Activated T-cell treated with anti-CD3 and anti-CD28 coated beads, Interleukin-2, amount 50 U/mL, for 24 hours (primary cell): Measurements from ENCODE around the gene REM2.

ENCODE experiments used
- DNase-seq: peaks from one replicate; pipeline ENCODE4 v3.0.0-alpha.2; 2020
- H3K27ac Mint-ChIP-seq: 2 replicates; pipeline ENCODE4 v1.8.0; 2020; ENCODE audit warnings: mild to moderate bottlenecking, mixed read lengths
- H3K27me3 Mint-ChIP-seq: 2 replicates; pipeline ENCODE4 v1.8.0; 2020; ENCODE audit warnings: mixed read lengths
- H3K36me3 Mint-ChIP-seq: 2 replicates; pipeline ENCODE4 v1.8.0; 2020; ENCODE audit warnings: low read depth, mixed read lengths
- H3K4me1 Mint-ChIP-seq: 2 replicates; pipeline ENCODE4 v1.8.0; 2020; ENCODE audit warnings: low read depth, mixed read lengths
- H3K4me3 Mint-ChIP-seq: 2 replicates; pipeline ENCODE4 v1.8.0; 2020; ENCODE audit warnings: mild to moderate bottlenecking, moderate library complexity, mixed read lengths
- H3K9me3 Mint-ChIP-seq: 2 replicates; pipeline ENCODE4 v1.8.0; 2020; ENCODE audit warnings: mixed read lengths

REM2 gene, protein sequence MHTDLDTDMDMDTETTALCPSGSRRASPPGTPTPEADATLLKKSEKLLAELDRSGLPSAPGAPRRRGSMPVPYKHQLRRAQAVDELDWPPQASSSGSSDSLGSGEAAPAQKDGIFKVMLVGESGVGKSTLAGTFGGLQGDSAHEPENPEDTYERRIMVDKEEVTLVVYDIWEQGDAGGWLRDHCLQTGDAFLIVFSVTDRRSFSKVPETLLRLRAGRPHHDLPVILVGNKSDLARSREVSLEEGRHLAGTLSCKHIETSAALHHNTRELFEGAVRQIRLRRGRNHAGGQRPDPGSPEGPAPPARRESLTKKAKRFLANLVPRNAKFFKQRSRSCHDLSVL

GRCh38 chr14:22883173-22883976 is at the start of gene REM2:
Gene REM2, plus strand, starts transcription at chr14:22883222. Its CDS starts 66 bp downstream, at chr14:22883288.
- peaks cover 42% of the 10 kb centered on the region for H3K4me1 Mint-ChIP-seq
- H3K4me3 Mint-ChIP-seq: no peak within 1 kb of the TSS
- DNase-seq: no peak
- peak within 1 kb of the TSS; percentile 1 for H3K27ac Mint-ChIP-seq
- H3K27me3 Mint-ChIP-seq: no peaks in the 10 kb centered on the region
- H3K9me3 Mint-ChIP-seq: no peaks in the 10 kb centered on the region
- H3K36me3 Mint-ChIP-seq: peaks cover 12% of the 10 kb centered on the region

DNA sequence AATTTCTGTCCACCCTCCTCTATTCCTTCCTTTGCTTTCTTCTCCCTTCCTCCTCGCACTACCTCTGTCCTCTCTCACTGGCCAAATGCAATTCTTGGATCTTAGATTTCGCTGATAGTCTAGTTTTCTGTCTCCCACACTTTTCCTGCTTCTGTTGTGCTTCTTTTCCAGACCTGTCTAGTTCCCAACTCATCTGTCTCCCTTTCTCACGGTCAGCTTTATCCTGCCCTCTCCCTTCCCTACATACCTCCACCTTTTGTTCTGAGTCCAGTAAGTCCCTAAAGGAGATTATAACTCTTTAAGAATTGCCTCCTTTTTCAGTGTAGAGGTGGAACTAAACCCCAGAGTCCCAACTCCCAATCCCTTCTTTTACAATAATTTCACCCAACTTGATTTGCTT is 47.5 kb upstream of the REM2 start:
- Mint-ChIP-seq H3K9me3 (no peaks in the 10 kb centered on the region), H3K4me1 (peaks cover 25% of the 10 kb centered on the region), H3K36me3 (peaks cover 54% of the 10 kb centered on the region), H3K27me3 (peaks cover 19% of the 10 kb centered on the region), H3K27ac (no peak overlapping the region), H3K4me3 (no peak overlapping the region)
- DNase-seq: no peak

GRCh38 chr14:22836301-22837113 is 46.5 kb upstream of the REM2 start, which contains the start of gene MMP14:
Gene MMP14, plus strand, starts transcription at chr14:22836585. Its CDS starts 233 bp downstream, at chr14:22836818.
- peaks cover 19% of the 10 kb centered on the region for H3K4me1 Mint-ChIP-seq
- H3K9me3 Mint-ChIP-seq: no peaks in the 10 kb centered on the region
- peaks cover 47% of the 10 kb centered on the region for H3K36me3 Mint-ChIP-seq
- DNase-seq: no peak
- H3K27ac Mint-ChIP-seq: peak within 1 kb of the TSS; percentile 55
- H3K27me3 Mint-ChIP-seq: peaks cover 21% of the 10 kb centered on the region
- peak within 1 kb of the TSS; percentile 67 for H3K4me3 Mint-ChIP-seq

DNA sequence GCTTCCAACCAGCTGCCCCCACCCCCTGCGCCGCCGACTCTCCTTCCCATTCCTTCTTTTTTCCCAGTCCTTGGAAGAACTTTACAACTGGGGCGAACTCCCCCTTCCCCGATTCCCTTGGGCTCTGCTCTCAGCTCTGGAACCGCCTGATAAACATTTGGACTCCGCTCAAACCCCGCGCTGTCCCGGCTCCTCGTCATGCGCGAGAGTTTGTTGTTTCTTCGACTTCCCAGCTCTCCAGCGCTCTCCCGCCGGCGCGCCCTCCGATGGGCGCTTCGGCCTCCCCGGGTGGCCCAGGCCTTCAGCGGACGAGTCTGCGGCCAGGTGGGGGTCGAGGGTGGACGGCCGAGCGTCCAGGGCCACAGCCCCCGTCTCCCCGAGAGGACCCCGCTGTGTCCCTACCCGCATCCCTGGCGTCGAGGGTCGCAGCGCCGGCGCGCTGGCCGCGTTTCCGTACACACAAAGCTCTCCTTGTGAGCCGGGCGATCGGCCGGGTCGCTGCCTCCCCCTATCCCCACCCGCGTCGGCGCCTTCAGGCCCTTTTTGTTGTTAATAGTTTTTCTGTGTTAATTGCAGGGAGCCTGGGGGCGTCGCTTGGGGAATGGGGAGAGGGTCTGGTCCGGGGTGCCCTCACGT is 45.8 kb upstream of the REM2 start:
- H3K36me3 Mint-ChIP-seq: peaks cover 40% of the 10 kb centered on the region
- peaks cover 14% of the 10 kb centered on the region for H3K4me1 Mint-ChIP-seq
- no peaks in the 10 kb centered on the region for H3K9me3 Mint-ChIP-seq
- H3K27ac Mint-ChIP-seq: peak overlapping the region; percentile 52
- DNase-seq: peak; percentile 59
- H3K27me3 Mint-ChIP-seq: peaks cover 21% of the 10 kb centered on the region
- peak overlapping the region; percentile 67 for H3K4me3 Mint-ChIP-seq

- Mint-ChIP-seq H3K4me1 (peaks cover 14% of the 10 kb centered on the region), H3K27ac (no peak overlapping the region), H3K4me3 (peak overlapping the region; percentile 45), H3K36me3 (peaks cover 33% of the 10 kb centered on the region), H3K9me3 (no peaks in the 10 kb centered on the region), H3K27me3 (peaks cover 21% of the 10 kb centered on the region)
- DNase-seq: no peak
Observed at GRCh38 chr14:22837750-22838538, 45.1 kb upstream of the REM2 start.

- H3K9me3 Mint-ChIP-seq: no peaks in the 10 kb centered on the region
- H3K4me3 Mint-ChIP-seq: no peak overlapping the region
- DNase-seq: no peak
- H3K36me3 Mint-ChIP-seq: peaks cover 27% of the 10 kb centered on the region
- H3K4me1 Mint-ChIP-seq: peaks cover 14% of the 10 kb centered on the region
- H3K27ac Mint-ChIP-seq: no peak overlapping the region
- peaks cover 25% of the 10 kb centered on the region for H3K27me3 Mint-ChIP-seq
Observed at GRCh38 chr14:22838631-22839041, 44.4 kb upstream of the REM2 start.

DNA sequence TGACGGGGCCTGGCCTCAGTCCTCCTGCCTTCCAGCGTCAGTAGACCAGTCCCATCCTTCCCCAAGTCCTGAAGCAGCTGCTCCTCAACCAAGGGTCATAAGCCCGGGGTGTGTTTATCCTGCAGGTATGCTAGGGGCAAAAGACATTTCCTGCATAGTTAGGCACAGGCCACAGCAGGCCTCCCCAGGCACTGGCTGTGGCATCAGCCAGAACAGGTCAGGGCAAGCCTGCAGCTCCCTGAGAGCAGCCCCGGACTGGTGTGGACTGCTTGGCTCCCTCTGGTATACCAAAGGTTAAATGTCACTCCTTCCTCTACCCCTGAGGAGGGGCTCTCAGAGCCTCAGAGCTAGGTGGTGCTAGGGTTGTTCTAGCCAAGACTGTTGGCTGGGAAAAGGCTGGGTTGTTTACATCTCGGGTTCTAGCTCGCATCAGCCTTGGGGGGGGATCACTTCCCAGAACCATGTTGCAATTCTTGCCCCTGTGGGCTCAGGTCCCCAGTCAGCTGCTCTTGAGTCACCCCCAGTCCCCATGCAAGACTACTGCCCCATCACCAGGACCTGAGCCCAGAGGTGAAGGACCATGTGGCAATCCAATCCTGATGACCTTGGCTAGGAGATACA is 43.8 kb upstream of the REM2 start:
- Mint-ChIP-seq H3K4me3 (no peak overlapping the region), H3K27me3 (peaks cover 28% of the 10 kb centered on the region), H3K27ac (no peak overlapping the region), H3K36me3 (peaks cover 21% of the 10 kb centered on the region), H3K9me3 (no peaks in the 10 kb centered on the region), H3K4me1 (peaks cover 14% of the 10 kb centered on the region)
- DNase-seq: no peak

GRCh38 chr14:22841311-22841710 is 41.7 kb upstream of the REM2 start:
- Mint-ChIP-seq H3K27me3 (peaks cover 42% of the 10 kb centered on the region), H3K4me3 (no peak overlapping the region), H3K4me1 (peaks cover 14% of the 10 kb centered on the region), H3K9me3 (no peaks in the 10 kb centered on the region), H3K27ac (no peak overlapping the region), H3K36me3 (peaks cover 2% of the 10 kb centered on the region)
- no peak for DNase-seq

DNA sequence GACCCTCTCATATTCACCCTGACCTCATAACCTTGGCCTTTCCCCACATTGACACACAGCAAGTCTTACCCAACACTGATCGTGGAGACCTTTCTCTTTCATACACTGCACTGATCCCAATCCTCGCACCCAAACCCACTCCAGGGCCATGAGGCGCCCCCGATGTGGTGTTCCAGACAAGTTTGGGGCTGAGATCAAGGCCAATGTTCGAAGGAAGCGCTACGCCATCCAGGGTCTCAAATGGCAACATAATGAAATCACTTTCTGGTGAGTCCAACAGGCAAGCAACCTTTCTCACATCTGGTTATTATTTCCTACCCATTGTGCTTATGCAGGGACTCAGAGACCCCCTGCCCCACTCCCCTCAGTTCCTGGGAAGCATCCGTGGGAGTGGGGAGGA is 41.3 kb upstream of the REM2 start:
- Mint-ChIP-seq H3K36me3 (no peaks in the 10 kb centered on the region), H3K9me3 (no peaks in the 10 kb centered on the region), H3K4me3 (no peak overlapping the region), H3K4me1 (peaks cover 11% of the 10 kb centered on the region), H3K27me3 (peaks cover 45% of the 10 kb centered on the region), H3K27ac (no peak overlapping the region)
- DNase-seq: no peak

DNA sequence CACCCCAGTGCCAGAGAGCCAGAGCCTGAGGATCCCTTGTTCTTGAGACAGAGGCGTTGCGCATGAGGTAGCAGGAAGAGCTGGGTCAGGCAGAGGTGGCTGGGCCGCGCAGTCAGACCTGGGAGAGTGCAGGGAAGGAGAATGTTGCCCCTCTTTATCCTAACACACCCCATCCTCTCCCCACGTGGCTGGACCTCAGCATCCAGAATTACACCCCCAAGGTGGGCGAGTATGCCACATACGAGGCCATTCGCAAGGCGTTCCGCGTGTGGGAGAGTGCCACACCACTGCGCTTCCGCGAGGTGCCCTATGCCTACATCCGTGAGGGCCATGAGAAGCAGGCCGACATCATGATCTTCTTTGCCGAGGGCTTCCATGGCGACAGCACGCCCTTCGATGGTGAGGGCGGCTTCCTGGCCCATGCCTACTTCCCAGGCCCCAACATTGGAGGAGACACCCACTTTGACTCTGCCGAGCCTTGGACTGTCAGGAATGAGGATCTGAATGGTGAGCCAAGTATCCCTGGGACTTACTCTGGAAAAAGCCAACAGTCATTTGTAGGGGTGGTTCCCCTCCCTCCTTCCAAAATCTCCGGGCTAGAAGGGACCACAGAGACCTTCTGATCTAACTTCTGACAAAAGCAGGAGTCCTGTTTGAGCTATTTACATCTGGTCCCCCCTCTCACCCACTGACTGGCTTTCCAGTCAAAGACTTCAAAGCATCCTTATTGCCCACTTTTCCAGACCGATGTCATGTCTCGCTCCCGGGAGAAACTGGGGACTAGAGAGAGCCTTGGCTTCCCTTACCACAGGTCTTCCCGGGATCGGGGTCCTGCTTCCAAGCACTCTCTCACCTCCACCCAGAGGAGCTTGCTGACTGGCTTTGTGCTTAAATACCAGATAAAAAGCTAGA is 40.6 kb upstream of the REM2 start:
- Mint-ChIP-seq H3K36me3 (no peaks in the 10 kb centered on the region), H3K9me3 (no peaks in the 10 kb centered on the region), H3K27me3 (peaks cover 42% of the 10 kb centered on the region), H3K4me1 (peaks cover 8% of the 10 kb centered on the region), H3K27ac (no peak overlapping the region), H3K4me3 (no peak overlapping the region)
- no peak for DNase-seq

GRCh38 chr14:22843123-22843925 is 39.7 kb upstream of the REM2 start:
- peaks cover 6% of the 10 kb centered on the region for H3K4me1 Mint-ChIP-seq
- no peak overlapping the region for H3K4me3 Mint-ChIP-seq
- H3K27ac Mint-ChIP-seq: no peak overlapping the region
- H3K9me3 Mint-ChIP-seq: no peaks in the 10 kb centered on the region
- H3K27me3 Mint-ChIP-seq: peaks cover 42% of the 10 kb centered on the region
- DNase-seq: no peak
- no peaks in the 10 kb centered on the region for H3K36me3 Mint-ChIP-seq
